PC-3 (cell line): Measurements from ENCODE around the gene ECD. TPM values are rescaled to one million over a fixed set of nuclear protein-coding genes. Genes with fewer than 3 reads are reported as not detected.
"Not testable (repeated sequence)": the region's sequence is repeated elsewhere in the genome, so short reads cannot be mapped to it uniquely, and the experiment has no call there.

Experiments
- ATAC-seq: fragments of 200-7000 bp; cut with Tn5 transposase; 2 replicates; pipeline ENCODE4 v1.9.1; 2020; ENCODE audit warnings: mild to moderate bottlenecking, moderate library complexity
- BruUV-seq: library from RNA; stranded (reverse); fragments of 400-500 nt; replicated peaks from 2 replicates; lab custom pipeline; 2021; lab: Mats Ljungman, UMichigan
- CTCF ChIA-PET: fragments of 300-600 bp; sonication (Branson Sonifier 250); formaldehyde crosslinking; loops from one replicate; lab custom pipeline; 2022; ENCODE audit warnings: antibody characterized with exemption; lab: Charles Lee
- POLR2A ChIA-PET: fragments of 300-600 bp; sonication (Branson Sonifier 250); formaldehyde crosslinking; loops from one replicate; lab custom pipeline; 2022; ENCODE audit warnings: antibody characterized with exemption; ENCODE audit not compliant: unreplicated experiment; lab: Charles Lee
- DNase-seq: peaks from one replicate; pipeline ENCODE4 v3.0.0-alpha.2; 2015
- H2AFZ ChIP-seq: fragments of 300-600 bp; sonication (generic); 2 replicates; pipeline ENCODE4 v1.6.0; 2016; ENCODE audit warnings: antibody characterized with exemption, low read length
- H3F3A ChIP-seq: fragments of 300-600 bp; sonication (generic); one replicate; pipeline ENCODE4 v1.6.0; 2017; ENCODE audit warnings: antibody characterized with exemption, low read length, control low read depth, mild to moderate bottlenecking; ENCODE audit not compliant: unreplicated experiment
- H3K27ac ChIP-seq: fragments of 300-600 bp; sonication (generic); 2 replicates; pipeline ENCODE4 v1.5.1; 2016; ENCODE audit warnings: mild to moderate bottlenecking, low read length
- H3K27me3 ChIP-seq: fragments of 300-600 bp; sonication (generic); 2 replicates; pipeline ENCODE4 v1.6.1; 2016; ENCODE audit warnings: low read length, mixed read lengths
- H3K36me3 ChIP-seq: fragments of 300-600 bp; sonication (generic); 2 replicates; pipeline ENCODE4 v1.6.1; 2016; ENCODE audit warnings: low read depth, mixed run types, low read length, mixed read lengths
- H3K4me1 ChIP-seq: fragments of 300-600 bp; sonication (generic); 2 replicates; pipeline ENCODE4 v1.5.1; 2016; ENCODE audit warnings: low read length; ENCODE audit not compliant: insufficient read depth
- H3K4me2 ChIP-seq: fragments of 300-600 bp; sonication (generic); 2 replicates; pipeline ENCODE4 v1.6.0; 2016; ENCODE audit warnings: low read length
- H3K4me3 ChIP-seq: fragments of 300-600 bp; sonication (generic); 2 replicates; pipeline ENCODE4 v1.5.1; 2016; ENCODE audit warnings: mild to moderate bottlenecking, low read length, mixed read lengths
- H3K79me2 ChIP-seq: fragments of 300-600 bp; sonication (generic); 2 replicates; pipeline ENCODE4 v1.6.1; 2017; ENCODE audit warnings: low read length, mixed read lengths
- H3K9ac ChIP-seq: fragments of 300-600 bp; sonication (generic); 2 replicates; pipeline ENCODE4 v1.6.0; 2016; ENCODE audit warnings: mild to moderate bottlenecking, low read length
- H3K9me2 ChIP-seq: fragments of 300-600 bp; sonication (generic); replicated peaks from 2 replicates; pipeline ENCODE4 v1.6.1; 2016; ENCODE audit warnings: mixed run types, low read length, mixed read lengths
- H3K9me3 ChIP-seq: fragments of 300-600 bp; sonication (generic); 2 replicates; pipeline ENCODE4 v1.6.1; 2016; ENCODE audit warnings: low read length, mixed read lengths
- H4K20me1 ChIP-seq: fragments of 300-600 bp; sonication (generic); 2 replicates; pipeline ENCODE4 v1.6.1; 2016; ENCODE audit warnings: low read length, mixed read lengths
- CTCF ChIP-seq: fragments of 300-600 bp; sonication (generic); conservative IDR thresholded peaks from 2 replicates; pipeline ENCODE4 v1.5.1; 2017; ENCODE audit warnings: antibody characterized with exemption, low read depth, mild to moderate bottlenecking, low read length
- EZH2 ChIP-seq: fragments of 300-600 bp; sonication (generic); IDR thresholded peaks from one replicate; pipeline ENCODE4 v1.6.1; 2017; ENCODE audit warnings: antibody characterized with exemption, mild to moderate bottlenecking, low read length; ENCODE audit not compliant: unreplicated experiment
- EZH2phosphoT487 ChIP-seq: fragments of 300-600 bp; sonication (generic); IDR thresholded peaks from 2 replicates; pipeline ENCODE4 v1.6.1; 2018; ENCODE audit warnings: mild to moderate bottlenecking, antibody characterized with exemption, low read length, borderline replicate concordance
- intact Hi-C: fragments of 100-400 bp; cut with micrococcal nuclease; formaldehyde crosslinking; loops from 2 replicates; pipeline ENCODE4 v1.9.0; 2023
- total RNA-seq: library from RNA; depleted of rRNA; stranded (reverse); fragments of >200 nt; gene quantifications from 2 replicates; pipeline ENCODE4 v1.2.3, GENCODE V29; 2014

The ECD gene
- total RNA-seq, 1 experiment from 2014 or later: 108 TPM

- H3K9ac ChIP-seq, H3K4me1 ChIP-seq, CTCF ChIA-PET, H2AFZ ChIP-seq, BruUV-seq, H3K27ac ChIP-seq, H3K4me3 ChIP-seq, intact Hi-C loops, H3K4me2 ChIP-seq, H3K9me2 ChIP-seq, DNase-seq, H3K9me3 ChIP-seq, ATAC-seq, H3K27me3 ChIP-seq, POLR2A ChIA-PET: not testable (repeated sequence)
- H3K79me2 ChIP-seq: peaks cover 14% of the 10 kb centered on the region; the same call in 1 of the 2 replicates
- peaks cover 13% of the 10 kb centered on the region for H3F3A ChIP-seq
- peaks cover 12% of the 10 kb centered on the region; the same call in 1 of the 2 replicates for H4K20me1 ChIP-seq
- H3K36me3 ChIP-seq: peaks cover 68% of the 10 kb centered on the region
Observed at GRCh38 chr10:73150633-73151413, 17.0 kb downstream of the ECD start.

GRCh38 chr10:73141603-73142002 lies 26.2 kb downstream of the ECD start:
- H3K4me2 ChIP-seq: no peak overlapping the region
- no peaks in the 10 kb centered on the region for H3K79me2 ChIP-seq
- POLR2A ChIA-PET: no interaction called here
- no peaks in the 10 kb centered on the region for H3F3A ChIP-seq
- peaks cover 71% of the 10 kb centered on the region for H3K36me3 ChIP-seq
- ATAC-seq: no peak
- no peak overlapping the region for H3K9ac ChIP-seq
- TF ChIP-seq EZH2: no peak
- TF ChIP-seq CTCF: no peak
- no peak for TF ChIP-seq EZH2phosphoT487
- peaks cover under 1% of the 10 kb centered on the region; the same call in 1 of the 2 replicates for H3K4me1 ChIP-seq
- no peak overlapping the region for H3K27ac ChIP-seq
- H3K9me3 ChIP-seq: no peaks in the 10 kb centered on the region
- no TSS peak for BruUV-seq
- H3K9me2 ChIP-seq: no peaks in the 10 kb centered on the region
- H3K27me3 ChIP-seq: no peaks in the 10 kb centered on the region
- H4K20me1 ChIP-seq: 0 out of 2 replicates have a peak, but pooled peaks cover 4% of the 10 kb centered on the region
- DNase-seq: no peak
- CTCF ChIA-PET: no interaction called here
- intact Hi-C loops: no loop called here
- no peak overlapping the region for H3K4me3 ChIP-seq
- no peak overlapping the region for H2AFZ ChIP-seq

GRCh38 chr10:73139251-73139650 lies 28.6 kb downstream of the ECD start:
- DNase-seq: no peak
- no peak overlapping the region for H3K27ac ChIP-seq
- no peak overlapping the region for H3K4me3 ChIP-seq
- H2AFZ ChIP-seq: no peak overlapping the region
- intact Hi-C loops: no loop called here
- no peaks in the 10 kb centered on the region for H3F3A ChIP-seq
- no peaks in the 10 kb centered on the region for H3K9me3 ChIP-seq
- no peak overlapping the region for H3K9ac ChIP-seq
- peaks cover 73% of the 10 kb centered on the region for H3K36me3 ChIP-seq
- ATAC-seq: no peak
- H4K20me1 ChIP-seq: 0 out of 2 replicates have a peak, but pooled peaks cover 4% of the 10 kb centered on the region
- H3K79me2 ChIP-seq: no peaks in the 10 kb centered on the region
- no peak overlapping the region for H3K4me2 ChIP-seq
- H3K4me1 ChIP-seq: peaks cover 3% of the 10 kb centered on the region; the same call in 1 of the 2 replicates
- POLR2A ChIA-PET: interaction anchor here (0.5 to 0.6 kb wide), 5 partner anchors 28 to 197 kb away, joined by 3 to 22 read pairs (median 3); partner anchors contain the start of gene DNAJC9
- H3K27me3 ChIP-seq: no peaks in the 10 kb centered on the region
- no TSS peak for BruUV-seq
- H3K9me2 ChIP-seq: no peaks in the 10 kb centered on the region
- CTCF ChIA-PET: interaction anchor here (0.5 to 1.1 kb wide), 2 partner anchors 43 to 44 kb away, joined by 3 to 5 read pairs; partner anchors contain the start of gene P4HA1
- TF ChIP-seq EZH2phosphoT487 (no peak), CTCF (no peak), EZH2 (no peak)
